Measurements from ENCODE around the gene ASPSCR1. TPM values are rescaled to one million over a fixed set of nuclear protein-coding genes. Genes with fewer than 3 reads are reported as not detected.

Gene ASPSCR1
- total RNA-seq, 4 donors from 2014 or later: 17.9 to 25.6 (median 21.6) TPM

- Histone ChIP-seq H3K4me3 (no peak overlapping the region), H3K9me3 (no peaks in the 10 kb centered on the region), H3K36me3 (no peaks in the 10 kb centered on the region), H3K4me1 (peaks cover 35% of the 10 kb centered on the region), H3K27ac (no peak overlapping the region), H3K27me3 (no peaks in the 10 kb centered on the region)
- TF ChIP-seq CTCF (IDR thresholded peaks at IDR 0.05) (no peak), POLR2AphosphoS5 (IDR thresholded peaks at IDR 0.05) (no peak), EP300 (IDR thresholded peaks at IDR 0.05) (no peak), POLR2A (IDR thresholded peaks at IDR 0.05) (no peak)
- 75% methylated on average over 19 of the region's 20 CpGs for WGBS
- DNase-seq (ENCODE audit: low spot score in 2 of 2): no peak
Observed at GRCh38 chr17:81930142-81931125, 47.0 kb upstream of the ASPSCR1 start.

- H3K4me1 ChIP-seq: peaks cover 28% of the 10 kb centered on the region
- DNase-seq (ENCODE audit: low spot score in 2 of 2): no peak
- no peak overlapping the region for H3K4me3 ChIP-seq
- no peaks in the 10 kb centered on the region for H3K27me3 ChIP-seq
- H3K9me3 ChIP-seq: no peaks in the 10 kb centered on the region
- TF ChIP-seq POLR2AphosphoS5 (IDR thresholded peaks at IDR 0.05): no peak
- TF ChIP-seq CTCF (IDR thresholded peaks at IDR 0.05): no peak
- no peak for TF ChIP-seq POLR2A (IDR thresholded peaks at IDR 0.05)
- no peak for TF ChIP-seq EP300 (IDR thresholded peaks at IDR 0.05)
- no peaks in the 10 kb centered on the region for H3K36me3 ChIP-seq
- WGBS: 59% methylated on average over 6 of the region's 13 CpGs
- no peak overlapping the region for H3K27ac ChIP-seq
Observed at GRCh38 chr17:81931189-81931556, 46.3 kb upstream of the ASPSCR1 start.

GRCh38 chr17:81931557-81932332 lies 45.7 kb upstream of the ASPSCR1 start:
- Histone ChIP-seq H3K4me1 (peaks cover 26% of the 10 kb centered on the region), H3K27ac (no peak overlapping the region), H3K27me3 (no peaks in the 10 kb centered on the region), H3K9me3 (no peaks in the 10 kb centered on the region), H3K36me3 (no peaks in the 10 kb centered on the region), H3K4me3 (no peak overlapping the region)
- no CpG with 5 or more reads among the region's 15 CpGs for WGBS
- no peak for TF ChIP-seq POLR2AphosphoS5 (IDR thresholded peaks at IDR 0.05)
- no peak for DNase-seq (ENCODE audit: low spot score in 2 of 2)

- Histone ChIP-seq H3K36me3 (no peaks in the 10 kb centered on the region), H3K9me3 (no peaks in the 10 kb centered on the region), H3K27me3 (no peaks in the 10 kb centered on the region), H3K27ac (no peak overlapping the region), H3K4me3 (no peak overlapping the region), H3K4me1 (peaks cover 33% of the 10 kb centered on the region)
- TF ChIP-seq POLR2AphosphoS5 (IDR thresholded peaks at IDR 0.05) (no peak), CTCF (IDR thresholded peaks at IDR 0.05) (no peak), EP300 (IDR thresholded peaks at IDR 0.05) (no peak), POLR2A (IDR thresholded peaks at IDR 0.05) (no peak)
- WGBS: 80% methylated on average over 9 of the region's 9 CpGs
- no peak for DNase-seq (ENCODE audit: low spot score in 2 of 2)
Observed at GRCh38 chr17:81932333-81932983, 45.0 kb upstream of the ASPSCR1 start.

- 82% methylated on average over 10 of the region's 14 CpGs for WGBS
- no peak for DNase-seq (ENCODE audit: low spot score in 2 of 2)
- TF ChIP-seq POLR2A (IDR thresholded peaks at IDR 0.05) (no peak), POLR2AphosphoS5 (IDR thresholded peaks at IDR 0.05) (no peak), CTCF (IDR thresholded peaks at IDR 0.05) (no peak), EP300 (IDR thresholded peaks at IDR 0.05) (no peak)
- Histone ChIP-seq H3K27ac (no peak overlapping the region), H3K9me3 (no peaks in the 10 kb centered on the region), H3K4me1 (peaks cover 31% of the 10 kb centered on the region), H3K27me3 (no peaks in the 10 kb centered on the region), H3K36me3 (no peaks in the 10 kb centered on the region), H3K4me3 (no peak overlapping the region)
Observed at GRCh38 chr17:81933178-81933699, 44.2 kb upstream of the ASPSCR1 start.
